ENCODE data around the gene SLN.

DNA sequence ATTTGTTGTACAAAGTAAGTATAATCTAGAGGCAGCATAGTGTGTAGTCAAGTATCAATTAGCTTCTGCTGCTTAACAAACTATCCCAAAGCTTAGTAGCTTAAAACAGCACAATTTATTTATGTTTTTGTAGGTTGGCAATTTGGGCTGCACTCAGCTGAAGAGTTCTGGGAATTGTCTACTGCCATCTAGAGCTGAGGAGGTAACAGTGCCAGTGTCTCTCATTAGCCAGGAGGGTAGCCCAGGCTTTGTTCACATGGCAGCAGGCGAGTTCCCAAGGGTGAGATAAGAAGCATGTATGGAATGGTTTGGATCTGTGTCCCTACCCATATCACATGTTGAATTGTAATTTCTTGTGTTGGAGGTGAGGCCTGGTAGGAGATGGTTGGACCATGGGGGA is 45.8 kb upstream of the SLN start:
- no peak for TF ChIP-seq EP300 (IDR thresholded peaks at IDR 0.05)
- TF ChIP-seq, protein P1, sequence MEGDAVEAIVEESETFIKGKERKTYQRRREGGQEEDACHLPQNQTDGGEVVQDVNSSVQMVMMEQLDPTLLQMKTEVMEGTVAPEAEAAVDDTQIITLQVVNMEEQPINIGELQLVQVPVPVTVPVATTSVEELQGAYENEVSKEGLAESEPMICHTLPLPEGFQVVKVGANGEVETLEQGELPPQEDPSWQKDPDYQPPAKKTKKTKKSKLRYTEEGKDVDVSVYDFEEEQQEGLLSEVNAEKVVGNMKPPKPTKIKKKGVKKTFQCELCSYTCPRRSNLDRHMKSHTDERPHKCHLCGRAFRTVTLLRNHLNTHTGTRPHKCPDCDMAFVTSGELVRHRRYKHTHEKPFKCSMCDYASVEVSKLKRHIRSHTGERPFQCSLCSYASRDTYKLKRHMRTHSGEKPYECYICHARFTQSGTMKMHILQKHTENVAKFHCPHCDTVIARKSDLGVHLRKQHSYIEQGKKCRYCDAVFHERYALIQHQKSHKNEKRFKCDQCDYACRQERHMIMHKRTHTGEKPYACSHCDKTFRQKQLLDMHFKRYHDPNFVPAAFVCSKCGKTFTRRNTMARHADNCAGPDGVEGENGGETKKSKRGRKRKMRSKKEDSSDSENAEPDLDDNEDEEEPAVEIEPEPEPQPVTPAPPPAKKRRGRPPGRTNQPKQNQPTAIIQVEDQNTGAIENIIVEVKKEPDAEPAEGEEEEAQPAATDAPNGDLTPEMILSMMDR (IDR thresholded peaks at IDR 0.05): no peak

All from ovary (tissue), 3 donors.